ENCODE measurements around the gene ISCU.
"Not testable (repeated sequence)": the region's sequence is repeated elsewhere in the genome, so short reads cannot be mapped to it uniquely, and the experiment has no call there.

Gene ISCU

DNA sequence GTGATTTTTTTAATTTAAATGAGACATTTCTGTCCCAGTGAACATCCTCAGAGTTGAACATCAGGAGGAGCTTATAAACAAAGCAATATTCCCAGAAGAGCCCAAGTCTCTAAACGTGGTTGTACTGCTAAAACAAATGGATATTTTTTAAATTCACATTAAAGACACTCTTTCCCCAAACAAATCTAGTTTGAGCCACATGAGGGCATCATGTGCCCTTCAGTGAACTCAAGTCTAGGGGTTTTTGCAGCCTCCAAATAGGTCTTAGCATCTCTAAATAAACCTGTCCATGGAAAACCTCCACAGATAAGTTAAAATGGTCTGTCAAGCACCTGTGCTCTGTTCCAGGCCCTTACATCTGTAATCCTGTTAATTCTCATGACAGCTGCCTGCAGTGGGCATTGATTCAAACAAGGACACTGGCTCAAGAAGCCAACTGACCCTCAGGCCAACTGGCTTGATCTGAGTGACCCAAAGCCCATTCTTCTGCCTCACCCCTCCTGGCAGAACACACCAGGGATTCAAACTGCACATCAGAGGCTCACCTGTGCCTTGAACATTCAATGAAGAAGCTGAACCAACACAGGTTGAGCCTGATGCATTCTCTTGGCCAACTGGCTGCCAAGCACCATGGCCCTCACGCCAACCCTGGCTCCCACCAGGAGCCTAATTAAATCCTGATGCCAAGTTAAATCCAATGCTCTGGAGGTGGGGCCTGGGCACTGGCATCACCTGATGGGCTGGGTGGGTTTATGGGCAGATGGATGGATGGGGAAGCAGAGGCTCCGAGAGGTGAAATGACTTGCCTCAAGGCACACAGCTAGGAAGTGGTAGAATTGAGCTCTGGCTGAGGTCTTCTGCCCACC, 8.6 kb downstream of the ISCU start:
- no peak for DNase-seq (ENCODE audit: low read depth)

DNA sequence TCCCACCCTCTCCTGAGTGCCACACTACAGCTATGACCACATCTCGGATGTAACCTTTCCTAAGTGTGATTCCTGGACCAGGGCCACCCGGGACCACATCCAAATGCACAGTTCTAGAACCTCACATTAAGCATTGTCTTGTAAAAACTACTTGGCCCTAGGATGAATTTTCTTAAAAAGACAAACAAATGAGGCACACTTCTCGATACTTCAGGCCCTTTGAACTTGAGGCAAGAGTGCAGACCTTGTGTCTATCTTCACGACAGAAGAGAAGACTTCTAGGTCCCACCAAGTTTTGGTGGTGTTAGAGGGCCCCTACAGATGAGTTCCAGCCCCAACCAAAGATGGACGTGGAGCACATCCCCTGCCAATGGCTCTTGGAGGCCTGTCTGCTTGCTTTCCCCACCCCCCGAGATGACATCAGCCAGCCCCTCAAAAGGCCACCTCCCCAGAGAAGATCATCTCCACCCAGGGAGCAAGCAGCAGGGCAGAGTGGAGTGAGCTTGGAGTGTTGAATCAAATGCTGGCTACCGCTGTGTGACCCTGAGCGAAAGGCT, 9.3 kb downstream of the ISCU start:
- no peak for DNase-seq (ENCODE audit: low read depth)

DNA sequence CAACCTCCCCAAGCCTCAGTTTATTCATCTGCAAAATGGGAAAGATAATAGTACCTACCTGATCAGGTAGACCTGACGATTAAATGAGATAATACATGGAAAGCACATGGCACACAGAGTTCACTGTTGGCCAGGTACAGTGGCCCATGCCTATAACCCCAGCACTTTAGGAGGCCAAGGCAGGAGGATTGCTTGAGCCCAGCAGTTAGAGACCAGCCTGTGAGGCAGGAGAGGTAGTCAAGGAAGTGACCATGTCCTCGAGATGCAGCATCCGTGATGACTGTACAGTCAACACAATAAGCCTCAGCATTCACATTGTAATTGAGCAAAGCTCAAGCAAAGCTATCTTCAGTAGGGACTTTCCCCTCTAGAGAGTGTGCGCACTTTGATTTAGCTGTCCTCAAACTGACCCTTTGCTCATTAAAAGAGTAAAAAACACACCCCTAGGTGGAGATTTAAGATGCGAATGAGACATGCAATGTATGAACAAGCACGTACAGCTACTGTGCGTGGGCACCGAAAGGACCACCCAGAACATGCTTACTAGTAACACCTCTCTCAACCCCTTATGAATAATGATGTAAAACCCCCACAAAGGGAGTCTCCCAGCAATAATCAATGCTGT, 9.9 kb downstream of the ISCU start:
- no peak for DNase-seq (ENCODE audit: low read depth)

DNA sequence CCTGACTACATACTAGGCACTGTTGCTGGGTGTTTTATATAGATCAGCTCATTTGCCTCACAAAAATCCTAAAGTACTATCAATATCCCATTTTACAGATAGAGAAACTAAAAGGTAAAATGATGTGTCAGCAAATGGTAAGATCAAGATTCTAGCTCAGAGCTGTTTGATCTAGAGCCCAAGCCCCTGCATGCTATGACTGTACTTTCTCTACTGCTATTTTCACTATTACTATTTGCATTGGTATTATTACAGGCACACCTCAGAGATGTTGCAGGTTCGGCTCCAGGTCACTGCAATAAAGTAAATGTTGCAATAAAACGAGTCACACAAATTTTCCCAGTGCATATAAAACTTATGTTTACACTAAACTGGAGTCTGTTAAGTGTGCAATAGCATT, 10.9 kb downstream of the ISCU start:
- no peak for DNase-seq (ENCODE audit: low read depth)

DNA sequence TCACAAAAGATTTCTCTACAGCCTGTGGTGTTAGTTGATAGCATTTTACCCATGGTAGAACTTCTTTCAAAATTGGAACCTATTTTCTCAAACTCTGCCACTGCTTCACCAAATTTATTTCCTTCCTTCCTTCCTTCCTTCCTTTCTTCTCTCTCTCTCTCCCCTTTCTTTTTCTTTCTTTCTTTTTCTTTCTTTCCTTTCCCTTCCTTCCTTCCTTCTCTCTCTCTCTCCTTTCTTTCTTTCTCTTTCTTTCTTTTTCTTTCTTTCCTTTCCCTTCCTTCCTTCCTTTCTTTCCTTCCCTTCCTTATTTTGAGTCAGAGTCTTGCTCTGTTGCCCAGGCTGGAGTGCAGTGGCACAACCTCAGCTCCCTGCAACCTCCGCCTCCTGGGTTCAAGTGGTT, 11.9 kb downstream of the ISCU start:
- DNase-seq (ENCODE audit: low read depth) = not testable (repeated sequence)

DNA sequence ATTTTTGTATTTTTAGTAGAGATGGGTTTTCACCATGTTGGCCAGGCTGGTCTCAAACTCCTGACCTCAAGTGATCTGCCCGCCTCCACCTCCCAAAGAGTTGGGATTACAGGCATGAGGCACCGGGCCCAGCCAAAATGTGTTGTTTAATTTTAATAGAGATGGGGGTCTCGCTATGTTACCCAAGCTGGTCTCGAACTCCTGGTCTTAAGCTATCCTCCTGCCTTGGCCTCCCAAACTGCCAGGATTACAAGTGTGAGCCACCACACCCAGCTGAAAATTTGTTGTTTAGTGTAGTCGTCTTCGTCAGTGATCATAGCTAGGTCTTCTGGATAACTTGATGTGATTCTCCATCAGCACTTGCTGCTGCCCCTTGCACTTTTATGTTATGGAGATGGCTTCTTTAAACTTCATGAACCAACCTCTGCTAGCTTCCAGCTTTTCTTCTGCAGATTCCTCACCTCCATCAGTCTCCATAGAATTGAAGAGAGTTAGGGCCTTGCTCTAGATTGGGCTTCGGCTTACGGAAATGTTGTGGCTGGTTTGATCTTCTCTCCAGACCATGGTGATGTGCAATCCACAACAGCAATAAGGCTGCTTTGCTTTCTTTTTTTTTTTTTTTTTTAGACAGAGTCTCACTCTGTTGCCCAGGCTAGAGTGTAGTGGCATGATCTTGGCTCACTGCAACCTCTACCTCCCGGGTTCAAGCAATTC, 13.0 kb downstream of the ISCU start:
- DNase-seq (ENCODE audit: low read depth) = no peak

DNA sequence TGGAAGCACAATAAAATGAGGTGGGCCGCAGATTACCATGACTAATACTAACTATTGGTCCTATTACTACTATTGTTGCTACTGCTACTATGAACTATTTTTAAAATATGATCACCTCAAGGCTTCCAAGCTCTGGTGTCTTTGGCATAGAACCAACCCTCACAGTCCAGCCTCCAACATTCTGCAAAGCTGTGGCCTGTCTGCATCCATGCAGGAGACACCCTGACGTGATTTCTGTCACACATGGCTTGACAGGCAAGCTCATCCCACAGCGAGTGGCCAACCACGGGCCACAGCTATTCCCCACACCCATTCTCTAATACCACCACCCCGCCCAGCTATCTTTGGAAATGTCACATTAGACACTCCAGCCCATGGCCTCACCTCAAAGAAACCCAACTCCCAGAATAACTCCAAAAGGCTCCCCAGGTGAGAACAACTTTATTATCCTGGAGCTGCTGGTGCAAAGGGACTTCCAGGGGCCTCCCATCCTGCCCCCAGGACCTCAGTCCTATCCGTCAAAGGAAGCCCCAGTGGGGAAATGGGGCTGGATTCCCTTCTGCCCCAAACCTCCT, 14.4 kb downstream of the ISCU start:
- no peak for DNase-seq (ENCODE audit: low read depth)

DNA sequence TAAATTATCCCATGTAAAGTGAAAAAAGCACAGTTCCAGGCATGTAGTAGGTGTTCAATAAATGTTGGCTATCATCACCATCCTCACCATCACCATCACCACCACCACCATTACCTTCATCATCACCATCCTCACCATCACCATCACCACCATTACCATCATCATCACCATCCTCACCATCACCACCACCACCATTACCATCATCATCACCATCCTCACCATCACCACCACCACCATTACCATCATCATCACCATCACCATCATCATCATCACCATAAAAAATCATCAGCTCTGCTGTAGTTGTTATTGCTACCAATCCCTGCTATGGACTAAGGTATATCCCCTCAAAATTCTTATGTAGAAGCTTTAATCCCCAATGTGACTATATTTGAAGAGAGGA, 15.1 kb downstream of the ISCU start:
- DNase-seq (ENCODE audit: low read depth) = no peak

DNA sequence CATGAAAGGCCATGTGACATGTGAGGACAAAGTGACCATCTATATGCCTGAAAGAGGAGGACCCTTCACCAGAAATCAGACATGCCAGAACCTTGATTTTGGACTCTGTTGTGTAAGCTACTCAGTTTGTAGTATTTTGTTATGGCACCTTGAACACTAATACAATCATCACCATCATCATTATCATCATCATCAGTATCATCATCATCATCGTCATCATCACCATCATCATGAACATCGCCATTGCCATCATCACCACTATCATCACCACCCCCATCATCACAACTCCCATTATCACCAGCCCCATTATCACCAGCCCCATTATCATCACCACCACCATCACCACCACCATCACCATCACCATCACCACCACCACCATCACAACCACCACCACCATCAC, 15.9 kb downstream of the ISCU start:
- DNase-seq (ENCODE audit: low read depth) = no peak

DNA sequence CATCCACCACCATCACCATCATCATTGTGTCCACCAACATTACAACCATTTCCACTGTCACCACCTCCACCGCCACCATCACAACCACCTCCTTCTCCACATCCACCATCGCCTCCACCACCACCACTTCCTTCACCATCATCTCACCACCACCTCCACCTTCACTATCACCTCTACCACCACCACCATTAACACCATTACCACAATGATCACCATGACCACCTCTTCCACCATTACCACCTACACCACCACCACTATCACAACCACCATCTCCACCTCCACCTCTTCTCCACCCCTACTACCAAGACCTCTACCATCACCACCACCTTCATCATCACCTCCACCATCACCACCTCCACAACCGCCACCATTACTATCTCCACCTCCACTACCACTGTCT, 16.4 kb downstream of the ISCU start:
- DNase-seq (ENCODE audit: low read depth) = no peak

DNA sequence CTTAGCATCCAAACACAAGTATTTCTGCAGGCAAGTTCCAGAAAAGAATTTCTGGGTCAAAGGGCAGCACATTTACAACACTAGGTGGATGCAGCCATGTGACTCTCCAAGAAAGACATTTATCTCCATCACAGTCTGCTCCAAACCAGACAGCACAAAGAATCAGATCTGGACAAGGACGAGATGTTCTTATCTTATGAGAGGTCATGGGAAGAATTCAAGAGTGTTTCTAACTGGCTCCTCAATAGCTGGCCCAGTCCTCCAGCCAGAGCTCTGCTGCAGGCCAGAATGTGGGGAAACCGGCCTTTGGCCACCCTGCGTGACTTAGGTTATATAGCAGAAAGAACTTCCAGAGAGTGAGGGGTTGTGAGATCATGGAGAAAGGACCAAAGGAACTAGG, 18.1 kb downstream of the ISCU start:
- DNase-seq (ENCODE audit: low read depth) = no peak

DNA sequence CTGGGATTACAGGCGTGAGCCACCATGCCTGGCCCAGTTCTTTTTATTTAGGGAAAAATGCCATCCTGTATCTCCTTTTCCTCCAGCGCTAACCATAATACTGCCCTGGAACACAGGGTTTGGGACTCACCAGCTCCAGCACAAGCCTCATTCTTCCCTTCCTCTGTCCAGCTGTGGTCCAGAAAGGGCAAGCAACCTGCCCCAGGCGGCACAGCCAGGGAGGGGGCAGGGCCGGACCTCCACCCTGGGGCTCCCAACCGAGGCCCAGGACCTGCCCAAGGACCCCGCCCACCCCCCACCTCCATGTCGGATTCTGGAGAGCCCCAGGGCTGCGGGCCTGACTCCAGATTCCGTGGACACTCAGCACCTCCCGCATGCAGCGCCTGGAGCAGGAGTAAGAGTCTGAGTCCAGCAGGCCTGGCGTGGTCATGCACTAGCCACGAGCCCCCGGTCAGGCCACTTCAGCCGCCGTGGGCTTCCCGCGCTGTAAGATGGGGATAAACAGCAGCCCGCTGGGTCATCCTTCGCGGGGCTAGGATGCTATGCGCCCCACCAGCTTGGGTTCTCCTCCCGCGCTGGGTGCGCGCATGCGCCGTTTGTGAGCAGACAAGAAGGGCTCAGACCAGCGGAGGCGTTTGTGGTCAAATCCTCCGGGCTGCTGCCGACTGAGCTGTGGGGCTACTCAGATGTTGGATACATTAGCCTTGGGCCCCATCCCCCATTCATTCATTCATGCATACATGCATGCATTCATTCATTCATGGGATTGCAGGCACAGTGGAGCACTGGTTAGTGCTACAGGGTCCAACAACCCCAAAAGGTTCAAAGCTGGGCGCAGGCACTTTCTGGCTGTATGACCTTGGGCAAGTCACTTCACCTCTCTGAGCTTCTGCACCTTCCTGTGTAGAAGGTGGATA, 19.2 kb downstream of the ISCU start:
- no peak for DNase-seq (ENCODE audit: low read depth)

DNA sequence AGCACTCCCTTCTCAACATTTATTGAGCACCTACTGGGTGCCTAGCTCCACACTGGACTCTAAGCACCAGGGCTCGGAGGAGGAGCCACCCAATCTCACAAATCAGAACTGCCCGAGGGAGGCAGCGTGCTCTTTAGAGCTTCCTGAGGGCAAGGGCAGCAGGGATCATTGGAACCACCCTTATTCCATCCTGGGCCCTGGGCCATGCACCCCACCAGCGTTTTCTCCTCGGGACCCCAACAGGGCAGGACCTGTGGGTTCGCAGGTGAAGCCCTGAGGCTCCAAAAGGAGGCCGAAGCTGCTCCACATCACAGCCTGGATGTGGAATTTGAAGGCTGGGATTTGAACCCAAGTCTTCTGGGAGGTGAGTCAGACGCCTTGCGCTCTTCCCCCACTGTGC, 20.1 kb downstream of the ISCU start:
- no peak for DNase-seq (ENCODE audit: low read depth)

DNA sequence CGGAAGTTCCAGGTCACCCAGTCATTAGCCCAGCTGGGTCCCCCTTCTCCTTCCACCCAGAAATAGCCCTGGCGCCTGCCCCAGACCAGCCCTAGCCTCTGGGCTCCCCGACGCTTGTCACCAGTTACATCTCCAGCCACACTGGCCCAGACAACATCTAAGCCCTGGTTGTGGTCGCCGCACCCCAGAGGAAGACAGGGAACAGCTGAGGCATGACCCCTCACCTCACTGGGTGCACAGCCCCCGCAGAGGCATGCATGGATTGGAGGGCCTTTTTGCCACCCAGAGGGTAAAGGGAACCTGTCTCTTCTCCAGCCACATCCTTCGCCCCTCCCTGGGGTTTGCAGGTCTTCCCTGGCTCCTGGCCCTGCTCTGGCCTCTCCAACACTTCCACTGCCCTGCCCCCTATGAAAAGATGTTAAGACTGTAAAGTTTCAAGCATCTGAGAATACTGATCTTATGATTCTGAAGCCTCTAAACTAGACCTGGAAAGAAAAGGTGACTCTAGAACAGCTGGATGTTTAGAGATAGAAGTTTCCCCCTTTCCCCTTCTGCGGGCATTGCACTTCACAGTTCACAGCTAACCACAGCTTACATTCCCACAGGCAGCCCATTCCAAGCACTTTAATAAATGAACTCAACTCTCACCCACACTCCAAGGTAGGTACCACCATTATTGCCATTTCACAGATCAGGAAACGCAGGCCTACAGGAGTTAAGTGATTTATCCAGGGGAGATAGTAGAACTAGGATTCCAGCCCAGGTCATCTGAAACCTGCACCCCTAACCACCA, 20.8 kb downstream of the ISCU start:
- DNase-seq (ENCODE audit: low read depth) = no peak

DNA sequence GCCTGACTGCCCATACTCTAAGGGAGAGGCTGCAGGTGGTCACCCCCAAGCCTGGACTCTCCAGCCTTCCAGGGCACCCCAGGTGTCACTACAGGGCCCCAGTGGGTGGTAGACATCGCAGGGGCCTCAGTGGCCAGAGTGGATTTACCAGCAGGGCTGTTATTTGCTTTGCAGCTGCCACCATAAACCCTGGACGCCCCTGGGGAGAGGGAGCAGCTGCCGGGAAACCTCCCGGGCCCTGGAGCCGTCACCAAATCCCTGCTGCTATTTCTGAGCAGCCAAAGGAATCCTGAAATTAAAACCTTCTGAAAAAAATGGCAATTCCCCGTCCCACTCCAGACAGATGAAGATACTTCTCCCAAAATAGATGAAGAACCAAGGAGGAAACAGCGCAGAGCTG, 21.6 kb downstream of the ISCU start:
- DNase-seq (ENCODE audit: low read depth) = no peak

DNA sequence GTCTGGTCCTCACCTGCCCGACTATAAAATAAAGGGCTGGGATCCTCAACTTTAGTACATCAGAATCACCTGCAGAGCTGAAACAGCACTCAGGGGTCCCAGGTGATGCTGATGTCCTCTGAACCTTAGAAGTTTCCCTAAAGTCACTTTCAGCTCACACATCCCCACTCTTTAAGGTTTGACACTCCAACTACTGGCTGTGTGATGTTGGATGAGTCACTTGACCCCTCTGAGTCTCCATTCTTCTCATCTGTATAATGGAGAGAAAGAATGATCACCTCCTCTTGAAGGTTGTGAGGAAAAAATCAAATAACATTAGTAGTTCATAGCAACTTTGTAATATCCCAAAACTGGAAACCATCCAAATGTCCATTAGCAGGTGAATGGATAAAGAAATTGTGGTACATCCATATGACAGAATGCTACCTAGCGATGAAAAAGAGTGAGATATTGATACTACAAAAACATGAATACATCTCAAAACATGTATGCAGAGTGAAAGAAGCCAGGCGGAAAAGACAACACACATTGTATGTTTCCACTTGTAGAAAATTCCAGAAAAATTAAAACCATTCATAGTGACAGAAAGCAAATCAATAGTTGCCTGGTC, 22.2 kb downstream of the ISCU start:
- DNase-seq (ENCODE audit: low read depth) = no peak

DNA sequence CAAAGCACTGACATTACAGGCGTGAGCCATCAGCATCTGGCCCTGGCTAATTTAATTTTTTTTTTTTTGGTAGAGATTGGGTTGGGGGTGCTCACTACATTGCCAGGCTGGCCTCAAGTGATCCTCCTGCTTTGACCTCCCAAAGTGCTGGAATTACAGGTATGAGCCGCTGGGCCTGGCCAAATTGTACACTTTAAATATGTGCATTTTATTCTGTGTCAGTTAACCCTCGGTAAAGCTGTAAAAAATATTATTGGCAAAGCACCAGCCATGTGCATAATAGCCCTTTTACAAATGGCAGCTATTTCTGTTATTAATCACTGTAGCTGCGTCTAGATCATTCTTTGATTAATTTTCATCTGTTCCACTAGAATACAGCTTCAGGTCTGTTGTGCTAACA, 23.5 kb downstream of the ISCU start:
- no peak for DNase-seq (ENCODE audit: low read depth)

DNA sequence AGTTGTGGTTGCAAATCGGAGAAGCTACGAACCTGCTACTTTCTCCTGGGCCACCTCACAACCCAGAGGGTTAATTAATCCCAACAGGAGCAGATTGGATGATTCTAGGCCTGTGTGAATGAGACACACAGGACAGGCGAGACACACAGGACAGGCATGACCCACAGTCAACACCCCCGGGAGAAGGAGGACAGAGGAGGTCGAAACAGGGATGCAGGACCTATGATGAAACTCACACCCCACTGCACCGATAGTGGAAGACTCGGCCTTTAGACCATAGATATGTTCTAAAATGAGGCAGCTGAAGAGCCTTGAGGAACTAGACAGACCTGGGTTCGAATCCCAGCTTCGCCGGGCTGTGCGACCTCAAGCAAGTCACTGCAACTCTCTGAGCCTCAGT, 23.9 kb downstream of the ISCU start:
- DNase-seq (ENCODE audit: low read depth) = no peak

DNA sequence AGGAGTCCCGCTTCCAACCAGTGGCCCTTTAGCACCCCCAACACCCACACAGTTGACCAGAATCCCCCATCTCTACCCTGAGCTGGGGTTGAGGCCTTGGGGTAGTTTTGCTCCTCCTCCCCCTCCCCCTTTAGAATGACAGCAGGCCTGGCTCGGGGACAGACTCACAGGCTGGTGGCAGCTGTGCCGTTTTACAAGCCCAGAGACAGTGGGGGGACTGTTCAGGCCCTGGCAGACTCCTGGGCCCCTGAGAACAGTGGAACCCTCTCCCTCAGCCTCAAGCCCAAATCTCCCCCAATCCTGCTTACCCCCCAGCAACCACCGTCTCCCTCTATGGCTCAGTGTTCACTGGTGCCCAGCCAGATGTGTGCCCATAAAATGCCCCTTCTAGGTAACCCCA, 25.4 kb downstream of the ISCU start:
- DNase-seq (ENCODE audit: low read depth) = no peak

Measured in activated gamma-delta T cell treated with anti-CD3 and anti-CD28 coated beads, Interleukin-2, amount 50 U/mL, for 16 hours (primary cell).